ENCODE results near the gene UMODL1.

- TF ChIP-seq POLR2A (IDR thresholded peaks at IDR 0.05; ENCODE audit: low read depth, low read length) (no peak), POLR2AphosphoS5 (IDR thresholded peaks at IDR 0.05; ENCODE audit: low read depth, low read length) (no peak), TAF1 (IDR thresholded peaks at IDR 0.05; ENCODE audit: borderline replicate concordance, low read depth, low read length) (no peak)
Measured at GRCh38 chr21:42069327-42069726, 1.8 kb upstream of the UMODL1 start.

All from GM12892 (cell line).